ENCODE results near the gene YIF1A. TPM values are rescaled to one million over a fixed set of nuclear protein-coding genes. Genes with fewer than 3 reads are reported as not detected.

YIF1A gene, protein sequence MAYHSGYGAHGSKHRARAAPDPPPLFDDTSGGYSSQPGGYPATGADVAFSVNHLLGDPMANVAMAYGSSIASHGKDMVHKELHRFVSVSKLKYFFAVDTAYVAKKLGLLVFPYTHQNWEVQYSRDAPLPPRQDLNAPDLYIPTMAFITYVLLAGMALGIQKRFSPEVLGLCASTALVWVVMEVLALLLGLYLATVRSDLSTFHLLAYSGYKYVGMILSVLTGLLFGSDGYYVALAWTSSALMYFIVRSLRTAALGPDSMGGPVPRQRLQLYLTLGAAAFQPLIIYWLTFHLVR
- 115 and 123 TPM in 2 replicates for polyA plus RNA-seq (2012; rRNA removed)
- 49.5 and 87.8 TPM in 2 replicates for polyA plus RNA-seq (2012; cell fraction: cytosol; rRNA removed)
- 159 and 164 TPM in 2 replicates for polyA plus RNA-seq (2012; cell fraction: nucleus; rRNA removed)

- Histone ChIP-seq H3K27me3 (ENCODE audit: insufficient read depth) (no peaks in the 10 kb centered on the region), H2AFZ (ENCODE audit: low read depth) (peak within 1 kb of the TSS; percentile 55; the same call in 1 of the 2 replicates), H3K79me2 (ENCODE audit: insufficient read depth) (peaks cover 37% of the 10 kb centered on the region; the same call in 1 of the 2 replicates), H3K9me2 (no peaks in the 10 kb centered on the region), H3K4me1 (ENCODE audit: control insufficient read depth in 1 of 2, insufficient read depth in 2 of 2, low read depth in 1 of 2, low read length in 1 of 2) (peaks cover 7 to 36% of the 10 kb centered on the region in 2 experiments; a peak in 2 of 4 replicates), H3K4me2 (peak within 1 kb of the TSS; percentile 99), H3K36me3 (replicated peaks in 1 of 2; ENCODE audit: control insufficient read depth in 1 of 2, insufficient read depth in 2 of 2, low read length in 1 of 2) (peaks cover 0 to 25% of the 10 kb centered on the region in 2 experiments), H3K9ac (peak within 1 kb of the TSS; percentile 86), H3K9me3 (no peaks in the 10 kb centered on the region), H3K27ac (ENCODE audit: low read depth in 2 of 2, low read length in 1 of 2) (peak within 1 kb of the TSS; percentile 93 to 97), H4K20me1 (ENCODE audit: insufficient read depth) (0 out of 2 replicates have a peak, but pooled peaks cover 2% of the 10 kb centered on the region), H3K4me3 (ENCODE audit: low read depth in 2 of 2, low read length in 1 of 2) (peak within 1 kb of the TSS; percentile 88 to 90), H3F3A (replicated peaks; ENCODE audit: insufficient read depth) (peaks cover 9% of the 10 kb centered on the region)
- under 1% methylated on average over 41 of the region's 87 CpGs for WGBS (ENCODE audit: low lambda C conversion rate)
- ChIA-PET CTCF (interaction anchor here (0.6 to 6.2 kb wide), 10 partner anchors 10 to 141 kb away, joined by 3 to 63 read pairs (median 3); partner anchors contain the start of genes CNIH2, RAB1B and RIN1), POLR2A (interaction anchor here (0.6 to 4.2 kb wide), 15 partner anchors 8 to 239 kb away, joined by 3 to 19 read pairs (median 3); partner anchors contain the start of genes CD248, CNIH2 and RIN1)
- DNase-seq: peak; percentile 98
- no peak for TF ChIP-seq TEAD4 (IDR thresholded peaks at IDR 0.05; ENCODE audit: borderline replicate concordance, insufficient read depth)
- no peak for TF ChIP-seq FOSL2 (IDR thresholded peaks at IDR 0.05; ENCODE audit: borderline replicate concordance, low read depth)
- TF ChIP-seq FOXJ3 (CRISPR knock-in tag; IDR thresholded peaks at IDR 0.05): no peak
- TF ChIP-seq, protein P1, sequence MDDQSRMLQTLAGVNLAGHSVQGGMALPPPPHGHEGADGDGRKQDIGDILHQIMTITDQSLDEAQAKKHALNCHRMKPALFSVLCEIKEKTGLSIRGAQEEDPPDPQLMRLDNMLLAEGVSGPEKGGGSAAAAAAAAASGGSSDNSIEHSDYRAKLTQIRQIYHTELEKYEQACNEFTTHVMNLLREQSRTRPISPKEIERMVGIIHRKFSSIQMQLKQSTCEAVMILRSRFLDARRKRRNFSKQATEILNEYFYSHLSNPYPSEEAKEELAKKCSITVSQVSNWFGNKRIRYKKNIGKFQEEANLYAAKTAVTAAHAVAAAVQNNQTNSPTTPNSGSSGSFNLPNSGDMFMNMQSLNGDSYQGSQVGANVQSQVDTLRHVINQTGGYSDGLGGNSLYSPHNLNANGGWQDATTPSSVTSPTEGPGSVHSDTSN (IDR thresholded peaks at IDR 0.05): peak; percentile 99
- TF ChIP-seq RXRA (IDR thresholded peaks at IDR 0.05; ENCODE audit: borderline replicate concordance, low read depth): no peak
- no peak for TF ChIP-seq RCOR1 (IDR thresholded peaks at IDR 0.05; ENCODE audit: low read length)
- TF ChIP-seq, protein P2, sequence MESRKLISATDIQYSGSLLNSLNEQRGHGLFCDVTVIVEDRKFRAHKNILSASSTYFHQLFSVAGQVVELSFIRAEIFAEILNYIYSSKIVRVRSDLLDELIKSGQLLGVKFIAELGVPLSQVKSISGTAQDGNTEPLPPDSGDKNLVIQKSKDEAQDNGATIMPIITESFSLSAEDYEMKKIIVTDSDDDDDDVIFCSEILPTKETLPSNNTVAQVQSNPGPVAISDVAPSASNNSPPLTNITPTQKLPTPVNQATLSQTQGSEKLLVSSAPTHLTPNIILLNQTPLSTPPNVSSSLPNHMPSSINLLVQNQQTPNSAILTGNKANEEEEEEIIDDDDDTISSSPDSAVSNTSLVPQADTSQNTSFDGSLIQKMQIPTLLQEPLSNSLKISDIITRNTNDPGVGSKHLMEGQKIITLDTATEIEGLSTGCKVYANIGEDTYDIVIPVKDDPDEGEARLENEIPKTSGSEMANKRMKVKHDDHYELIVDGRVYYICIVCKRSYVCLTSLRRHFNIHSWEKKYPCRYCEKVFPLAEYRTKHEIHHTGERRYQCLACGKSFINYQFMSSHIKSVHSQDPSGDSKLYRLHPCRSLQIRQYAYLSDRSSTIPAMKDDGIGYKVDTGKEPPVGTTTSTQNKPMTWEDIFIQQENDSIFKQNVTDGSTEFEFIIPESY (IDR thresholded peaks at IDR 0.05; ENCODE audit: borderline replicate concordance, low read depth): no peak
- TF ChIP-seq, protein P3, sequence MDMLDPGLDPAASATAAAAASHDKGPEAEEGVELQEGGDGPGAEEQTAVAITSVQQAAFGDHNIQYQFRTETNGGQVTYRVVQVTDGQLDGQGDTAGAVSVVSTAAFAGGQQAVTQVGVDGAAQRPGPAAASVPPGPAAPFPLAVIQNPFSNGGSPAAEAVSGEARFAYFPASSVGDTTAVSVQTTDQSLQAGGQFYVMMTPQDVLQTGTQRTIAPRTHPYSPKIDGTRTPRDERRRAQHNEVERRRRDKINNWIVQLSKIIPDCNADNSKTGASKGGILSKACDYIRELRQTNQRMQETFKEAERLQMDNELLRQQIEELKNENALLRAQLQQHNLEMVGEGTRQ (IDR thresholded peaks at IDR 0.05; ENCODE audit: borderline replicate concordance, low read depth, low read length): no peak
- TF ChIP-seq, protein P4, sequence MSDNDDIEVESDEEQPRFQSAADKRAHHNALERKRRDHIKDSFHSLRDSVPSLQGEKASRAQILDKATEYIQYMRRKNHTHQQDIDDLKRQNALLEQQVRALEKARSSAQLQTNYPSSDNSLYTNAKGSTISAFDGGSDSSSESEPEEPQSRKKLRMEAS (IDR thresholded peaks at IDR 0.05; ENCODE audit: low read depth): peak; percentile 58
- TF ChIP-seq TAF1 (IDR thresholded peaks at IDR 0.05; ENCODE audit: borderline replicate concordance, low read depth, low read length): peak; percentile 78
- TF ChIP-seq SMC3 (IDR thresholded peaks at IDR 0.05; ENCODE audit: low read depth, low read length): no peak
- no peak for TF ChIP-seq NFIC (IDR thresholded peaks at IDR 0.05; ENCODE audit: borderline replicate concordance)
- peak; percentile 89 for TF ChIP-seq CHD2 (IDR thresholded peaks at IDR 0.05; ENCODE audit: low read length, partially characterized antibody)
- peak; percentile 78 for TF ChIP-seq NRF1 (IDR thresholded peaks at IDR 0.05; ENCODE audit: low read depth, low read length)
- TF ChIP-seq, protein P5, sequence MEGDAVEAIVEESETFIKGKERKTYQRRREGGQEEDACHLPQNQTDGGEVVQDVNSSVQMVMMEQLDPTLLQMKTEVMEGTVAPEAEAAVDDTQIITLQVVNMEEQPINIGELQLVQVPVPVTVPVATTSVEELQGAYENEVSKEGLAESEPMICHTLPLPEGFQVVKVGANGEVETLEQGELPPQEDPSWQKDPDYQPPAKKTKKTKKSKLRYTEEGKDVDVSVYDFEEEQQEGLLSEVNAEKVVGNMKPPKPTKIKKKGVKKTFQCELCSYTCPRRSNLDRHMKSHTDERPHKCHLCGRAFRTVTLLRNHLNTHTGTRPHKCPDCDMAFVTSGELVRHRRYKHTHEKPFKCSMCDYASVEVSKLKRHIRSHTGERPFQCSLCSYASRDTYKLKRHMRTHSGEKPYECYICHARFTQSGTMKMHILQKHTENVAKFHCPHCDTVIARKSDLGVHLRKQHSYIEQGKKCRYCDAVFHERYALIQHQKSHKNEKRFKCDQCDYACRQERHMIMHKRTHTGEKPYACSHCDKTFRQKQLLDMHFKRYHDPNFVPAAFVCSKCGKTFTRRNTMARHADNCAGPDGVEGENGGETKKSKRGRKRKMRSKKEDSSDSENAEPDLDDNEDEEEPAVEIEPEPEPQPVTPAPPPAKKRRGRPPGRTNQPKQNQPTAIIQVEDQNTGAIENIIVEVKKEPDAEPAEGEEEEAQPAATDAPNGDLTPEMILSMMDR (IDR thresholded peaks at IDR 0.05): no peak
- TF ChIP-seq ELF1 (IDR thresholded peaks at IDR 0.05): peak; percentile 69
- TF ChIP-seq, protein P6, sequence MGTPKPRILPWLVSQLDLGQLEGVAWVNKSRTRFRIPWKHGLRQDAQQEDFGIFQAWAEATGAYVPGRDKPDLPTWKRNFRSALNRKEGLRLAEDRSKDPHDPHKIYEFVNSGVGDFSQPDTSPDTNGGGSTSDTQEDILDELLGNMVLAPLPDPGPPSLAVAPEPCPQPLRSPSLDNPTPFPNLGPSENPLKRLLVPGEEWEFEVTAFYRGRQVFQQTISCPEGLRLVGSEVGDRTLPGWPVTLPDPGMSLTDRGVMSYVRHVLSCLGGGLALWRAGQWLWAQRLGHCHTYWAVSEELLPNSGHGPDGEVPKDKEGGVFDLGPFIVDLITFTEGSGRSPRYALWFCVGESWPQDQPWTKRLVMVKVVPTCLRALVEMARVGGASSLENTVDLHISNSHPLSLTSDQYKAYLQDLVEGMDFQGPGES (IDR thresholded peaks at IDR 0.05; ENCODE audit: low read depth, low read length): peak; percentile 88
- peak; percentile 59 for TF ChIP-seq POLR2AphosphoS5 (IDR thresholded peaks at IDR 0.05; ENCODE audit: low read depth, low read length)
- TF ChIP-seq RAD21 (IDR thresholded peaks at IDR 0.05; ENCODE audit: low read length): no peak
- TF ChIP-seq RFX5 (IDR thresholded peaks at IDR 0.05; ENCODE audit: low read length): peak; percentile 74
- peak; percentile 80 for TF ChIP-seq GABPA (IDR thresholded peaks at IDR 0.05; ENCODE audit: low read depth)
Measured at GRCh38 chr11:66288671-66289547, at the start of gene YIF1A. Gene YIF1A, minus strand, starts transcription at chr11:66289143. Its CDS starts 158 bp downstream, at chr11:66288985.

Data from SK-N-SH (cell line).